ENCODE measurements around the gene NLRP6. TPM values are rescaled to one million over a fixed set of nuclear protein-coding genes. Genes with fewer than 3 reads are reported as not detected.
A peak's percentile ranks its signal among the peaks of the same experiment; 100 is the strongest.
"Not testable (repeated sequence)": the region's sequence is repeated elsewhere in the genome, so short reads cannot be mapped to it uniquely, and the experiment has no call there.

The NLRP6 gene
- polyA plus RNA-seq, 4 donors = 42.2 to 81.5 (median 58.7) TPM

DNA sequence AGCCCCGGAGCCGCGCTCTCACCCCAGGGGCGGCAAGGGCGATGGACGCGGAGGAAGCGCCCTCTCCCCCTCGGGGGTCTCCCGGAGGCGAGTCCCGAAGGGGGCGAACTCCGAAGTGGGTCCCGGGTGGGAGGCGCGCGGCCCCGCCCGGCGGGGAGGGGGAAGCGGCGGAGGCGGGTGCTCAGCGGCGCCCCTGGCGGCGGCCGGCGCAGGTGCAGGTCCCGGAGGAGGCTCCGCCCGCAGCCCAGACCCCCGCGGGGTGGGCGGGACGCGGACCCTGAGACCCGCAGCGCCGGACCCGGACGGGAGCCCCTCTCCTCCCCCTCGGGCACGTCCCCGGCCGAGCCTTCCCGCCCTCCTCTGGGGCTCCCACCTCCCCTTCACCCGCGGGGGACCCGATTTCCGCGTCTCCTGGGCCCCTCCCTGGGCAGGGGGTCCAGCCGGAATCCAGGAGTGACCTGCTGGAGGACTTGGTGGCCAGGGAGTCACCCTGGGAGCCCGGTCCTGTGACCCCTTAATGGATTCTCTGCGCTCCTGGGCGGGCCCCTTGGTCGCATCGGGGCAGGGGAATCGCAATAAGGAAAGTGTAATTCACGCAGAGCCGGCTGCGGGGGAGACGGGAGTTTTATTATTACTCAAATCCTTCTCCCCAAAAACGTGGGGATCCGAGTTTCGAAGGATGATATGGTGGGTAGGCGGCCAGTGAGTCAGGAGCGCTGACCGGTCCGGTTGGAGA lies 33.0 kb downstream of the NLRP6 start:
- 0 to 4% (median 2%) methylated on average over 6 to 10 of the region's 71 CpGs for WGBS, 3 donors
- peaks cover 0 to 45% (median 2%) of the 10 kb centered on the region in 3 donors for H3K4me1 ChIP-seq (ENCODE audit: control insufficient read depth in 3 of 3, insufficient read depth in 2 of 3, low read depth in 1 of 3, low read length in 2 of 3)
- FAIRE-seq = not testable (repeated sequence)

DNA sequence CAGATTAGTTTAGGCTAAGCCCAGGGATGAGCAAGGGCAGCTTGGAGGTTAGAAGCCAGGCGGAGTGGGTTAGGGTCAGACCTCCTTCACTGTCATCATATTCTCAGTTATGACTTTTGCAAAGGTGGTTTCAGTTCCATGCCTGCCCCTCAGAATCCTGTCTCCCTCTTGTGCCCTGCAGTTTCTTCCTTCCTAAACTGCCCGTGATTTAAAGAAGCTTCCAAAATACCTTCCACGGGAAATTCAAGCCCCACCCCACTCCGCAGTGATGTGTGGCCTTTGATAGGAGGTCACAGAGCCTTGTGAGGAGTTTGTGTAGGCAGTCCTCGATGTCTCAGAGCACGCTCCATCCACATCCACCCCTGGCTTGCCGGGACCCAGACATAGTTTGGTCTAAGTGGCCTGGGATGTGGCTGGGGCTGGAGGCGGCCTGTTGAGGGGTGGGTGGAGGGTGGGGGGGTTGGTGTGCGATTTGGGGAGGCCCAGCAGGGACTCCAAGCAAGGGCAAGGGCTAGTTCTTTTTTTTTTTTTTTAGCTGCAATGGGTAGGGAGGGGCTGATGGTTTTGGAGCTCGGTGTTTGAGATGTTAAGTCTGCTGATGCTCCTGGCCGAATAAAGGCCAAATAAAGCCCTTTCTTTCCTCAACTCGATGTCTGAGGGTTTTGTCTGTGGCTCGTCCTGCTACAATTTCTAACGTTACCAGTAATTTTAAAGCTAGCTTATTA lies 34.0 kb downstream of the NLRP6 start:
- Histone ChIP-seq H3K27ac (ENCODE audit: low read depth in 1 of 3, low read length in 2 of 3) (peak overlapping the region in 2 of 3 donors; percentile 69 to 87), H3K4me1 (ENCODE audit: control insufficient read depth in 3 of 3, insufficient read depth in 2 of 3, low read depth in 1 of 3, low read length in 2 of 3) (peaks cover 0 to 55% (median 2%) of the 10 kb centered on the region in 3 donors), H3K4me3 (ENCODE audit: low read depth in 1 of 3, low read length in 3 of 3) (no peak overlapping the region), H3K9me3 (ENCODE audit: control insufficient read depth in 2 of 2, insufficient read depth in 1 of 2, low read depth in 1 of 2, low read length in 1 of 2) (no peaks in the 10 kb centered on the region), H3K27me3 (ENCODE audit: control insufficient read depth in 3 of 3, insufficient read depth in 3 of 3, low read length in 3 of 3) (peaks cover 0 to 9% (median 0%) of the 10 kb centered on the region in 3 donors), H3K36me3 (ENCODE audit: control insufficient read depth in 3 of 3, insufficient read depth in 2 of 3, low read depth in 1 of 3, low read length in 3 of 3) (peaks cover 0 to 5% (median 0%) of the 10 kb centered on the region in 3 donors)
- DNase-seq (no peak), FAIRE-seq (no peak)
- WGBS, 3 donors = 44 to 64% (median 63%) methylated on average over 14 of the region's 14 CpGs

More for the DNA sequence above, 33.0 kb downstream of the NLRP6 start:
- not testable (repeated sequence) for H3K36me3 ChIP-seq (ENCODE audit: control insufficient read depth in 3 of 3, insufficient read depth in 2 of 3, low read depth in 1 of 3, low read length in 3 of 3); H3K9me3 ChIP-seq (ENCODE audit: control insufficient read depth in 2 of 2, insufficient read depth in 1 of 2, low read depth in 1 of 2, low read length in 1 of 2); H3K27me3 ChIP-seq (ENCODE audit: control insufficient read depth in 3 of 3, insufficient read depth in 3 of 3, low read length in 3 of 3); H3K27ac ChIP-seq (ENCODE audit: low read depth in 1 of 3, low read length in 2 of 3); DNase-seq
- H3K4me3 ChIP-seq (ENCODE audit: low read depth in 1 of 3, low read length in 3 of 3) = peak overlapping the region in 1 of 3 donors; percentile 34

DNA sequence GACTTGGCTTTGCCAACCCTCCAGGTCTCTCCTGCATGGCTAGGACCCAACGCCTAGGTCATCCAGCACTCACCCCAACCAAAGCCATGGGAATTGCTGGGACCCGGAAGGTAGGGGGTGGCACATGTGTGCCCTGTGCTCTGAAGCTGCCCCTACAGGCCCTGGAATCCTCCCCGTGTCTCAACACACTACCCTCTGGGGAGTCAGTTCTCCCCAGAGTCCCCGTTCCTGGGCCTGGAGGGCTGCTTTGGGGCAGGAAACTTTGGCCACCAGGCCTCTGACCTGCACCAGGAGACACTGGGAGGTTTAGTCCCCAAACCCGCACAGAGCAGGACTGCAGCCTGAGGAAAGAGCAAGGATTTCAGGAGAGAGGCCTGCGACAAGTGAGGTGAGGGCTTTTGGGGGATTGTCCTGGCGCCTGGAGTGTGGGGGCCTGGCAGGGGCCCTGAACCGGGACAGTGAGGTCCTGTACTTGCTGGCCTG lies 35.1 kb downstream of the NLRP6 start:
- Histone ChIP-seq H3K27me3 (ENCODE audit: control insufficient read depth in 3 of 3, insufficient read depth in 3 of 3, low read length in 3 of 3) (peaks cover 0 to 9% (median 0%) of the 10 kb centered on the region in 3 donors), H3K4me1 (ENCODE audit: control insufficient read depth in 3 of 3, insufficient read depth in 2 of 3, low read depth in 1 of 3, low read length in 2 of 3) (peaks cover 0 to 60% (median 2%) of the 10 kb centered on the region in 3 donors), H3K4me3 (ENCODE audit: low read depth in 1 of 3, low read length in 3 of 3) (peak overlapping the region; percentile 12 to 84 (median 55)), H3K36me3 (ENCODE audit: control insufficient read depth in 3 of 3, insufficient read depth in 2 of 3, low read depth in 1 of 3, low read length in 3 of 3) (peaks cover 0 to 5% (median 0%) of the 10 kb centered on the region in 3 donors), H3K9me3 (ENCODE audit: control insufficient read depth in 2 of 2, insufficient read depth in 1 of 2, low read depth in 1 of 2, low read length in 1 of 2) (no peaks in the 10 kb centered on the region), H3K27ac (ENCODE audit: low read depth in 1 of 3, low read length in 2 of 3) (peak overlapping the region; percentile 81 to 97 (median 95))
- 33 to 53% (median 49%) methylated on average over 8 of the region's 8 CpGs for WGBS, 3 donors
- no peak for DNase-seq
- FAIRE-seq = no peak

DNA sequence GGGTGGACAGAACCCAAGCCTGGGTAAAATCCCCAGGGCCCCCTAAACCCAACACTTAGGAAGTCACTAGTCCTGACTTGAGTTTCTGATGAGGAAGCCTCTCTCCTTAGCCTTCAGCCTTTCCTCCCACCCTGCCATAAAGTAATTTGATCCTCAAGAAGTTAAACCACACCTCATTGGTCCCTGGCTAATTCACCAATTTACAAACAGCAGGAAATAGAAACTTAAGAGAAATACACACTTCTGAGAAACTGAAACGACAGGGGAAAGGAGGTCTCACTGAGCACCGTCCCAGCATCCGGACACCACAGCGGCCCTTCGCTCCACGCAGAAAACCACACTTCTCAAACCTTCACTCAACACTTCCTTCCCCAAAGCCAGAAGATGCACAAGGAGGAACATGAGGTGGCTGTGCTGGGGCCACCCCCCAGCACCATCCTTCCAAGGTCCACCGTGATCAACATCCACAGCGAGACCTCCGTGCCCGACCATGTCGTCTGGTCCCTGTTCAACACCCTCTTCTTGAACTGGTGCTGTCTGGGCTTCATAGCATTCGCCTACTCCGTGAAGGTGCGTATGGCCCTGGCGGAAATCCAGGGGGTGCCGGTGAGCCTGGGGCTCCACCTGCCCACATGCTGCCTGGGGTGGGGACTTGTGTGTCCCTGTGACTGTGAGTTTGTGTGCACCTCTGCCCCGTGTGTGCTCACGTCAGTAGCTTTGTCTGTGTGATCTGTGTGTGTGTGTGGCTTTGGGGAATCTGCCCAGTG lies 35.8 kb downstream of the NLRP6 start, which contains the start of gene IFITM1:
IFITM1 (plus strand) TSS at position 254 of the 767 bp plus-strand sequence; CDS start at position 385, 131 bp downstream.
- peak; percentile 74 to 86 for DNase-seq
- H3K4me3 ChIP-seq (ENCODE audit: low read depth in 1 of 3, low read length in 3 of 3) = peak within 1 kb of the TSS; percentile 67 to 84 (median 75)
- H3K27ac ChIP-seq (ENCODE audit: low read depth in 1 of 3, low read length in 2 of 3) = peak within 1 kb of the TSS; percentile 81 to 97 (median 95)
- H3K27me3 ChIP-seq (ENCODE audit: control insufficient read depth in 3 of 3, insufficient read depth in 3 of 3, low read length in 3 of 3) = peaks cover 0 to 9% (median 0%) of the 10 kb centered on the region in 3 donors
- H3K36me3 ChIP-seq (ENCODE audit: control insufficient read depth in 3 of 3, insufficient read depth in 2 of 3, low read depth in 1 of 3, low read length in 3 of 3) = peaks cover 0 to 5% (median 0%) of the 10 kb centered on the region in 3 donors
- peaks cover 0 to 60% (median 2%) of the 10 kb centered on the region in 3 donors for H3K4me1 ChIP-seq (ENCODE audit: control insufficient read depth in 3 of 3, insufficient read depth in 2 of 3, low read depth in 1 of 3, low read length in 2 of 3)
- no peak for FAIRE-seq
- WGBS, 3 donors = 6 to 7% (median 7%) methylated on average over 16 to 18 of the region's 18 CpGs
- no peaks in the 10 kb centered on the region for H3K9me3 ChIP-seq (ENCODE audit: control insufficient read depth in 2 of 2, insufficient read depth in 1 of 2, low read depth in 1 of 2, low read length in 1 of 2)

DNA sequence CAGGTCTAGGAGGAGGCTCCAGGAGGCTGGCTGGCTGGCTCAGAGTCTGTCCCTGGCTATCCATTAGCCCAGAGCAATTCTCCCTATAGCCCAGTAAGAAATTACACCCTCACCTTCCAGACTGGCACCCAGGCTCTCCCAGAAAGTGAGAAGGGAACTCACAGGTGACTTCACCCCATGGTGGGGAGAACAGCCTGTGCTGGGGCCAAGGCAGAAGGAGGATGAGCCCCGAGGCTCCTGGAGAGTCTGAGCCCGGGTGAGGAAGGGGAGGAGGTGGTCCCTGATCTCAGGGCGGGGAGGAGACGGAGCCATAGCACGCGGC lies 36.3 kb downstream of the NLRP6 start:
- Histone ChIP-seq H3K27ac (ENCODE audit: low read depth in 1 of 3, low read length in 2 of 3) (peak overlapping the region; percentile 65 to 97 (median 95)), H3K4me3 (ENCODE audit: low read depth in 1 of 3, low read length in 3 of 3) (peak overlapping the region; percentile 49 to 84 (median 55)), H3K4me1 (ENCODE audit: control insufficient read depth in 3 of 3, insufficient read depth in 2 of 3, low read depth in 1 of 3, low read length in 2 of 3) (peaks cover 0 to 58% (median 2%) of the 10 kb centered on the region in 3 donors)
- FAIRE-seq; H3K36me3 ChIP-seq (ENCODE audit: control insufficient read depth in 3 of 3, insufficient read depth in 2 of 3, low read depth in 1 of 3, low read length in 3 of 3); DNase-seq; H3K27me3 ChIP-seq (ENCODE audit: control insufficient read depth in 3 of 3, insufficient read depth in 3 of 3, low read length in 3 of 3); H3K9me3 ChIP-seq (ENCODE audit: control insufficient read depth in 2 of 2, insufficient read depth in 1 of 2, low read depth in 1 of 2, low read length in 1 of 2): not testable (repeated sequence)
- 1 to 22% (median 19%) methylated on average over 6 of the region's 6 CpGs for WGBS, 3 donors

DNA sequence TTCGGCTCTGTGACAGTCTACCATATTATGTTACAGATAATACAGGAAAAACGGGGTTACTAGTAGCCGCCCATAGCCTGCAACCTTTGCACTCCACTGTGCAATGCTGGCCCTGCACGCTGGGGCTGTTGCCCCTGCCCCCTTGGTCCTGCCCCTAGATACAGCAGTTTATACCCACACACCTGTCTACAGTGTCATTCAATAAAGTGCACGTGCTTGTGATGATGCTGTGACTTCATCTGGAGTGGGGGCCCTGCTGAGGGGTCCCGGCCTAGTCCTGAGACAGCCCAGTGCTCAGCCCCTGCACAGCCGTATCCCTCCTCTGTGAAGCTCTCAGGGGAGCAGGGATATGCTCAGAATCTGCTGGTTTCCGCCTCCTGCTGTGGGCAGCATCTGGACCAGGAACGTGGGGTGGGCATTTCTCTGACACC lies 36.9 kb downstream of the NLRP6 start:
- FAIRE-seq = no peak
- 9 to 29% (median 24%) methylated on average over 9 of the region's 9 CpGs for WGBS, 3 donors
- DNase-seq = peak; percentile 53 to 85
- peaks cover 0 to 55% (median 2%) of the 10 kb centered on the region in 3 donors for H3K4me1 ChIP-seq (ENCODE audit: control insufficient read depth in 3 of 3, insufficient read depth in 2 of 3, low read depth in 1 of 3, low read length in 2 of 3)
- H3K27ac ChIP-seq (ENCODE audit: low read depth in 1 of 3, low read length in 2 of 3) = peak overlapping the region; percentile 65 to 97 (median 95)
- no peaks in the 10 kb centered on the region for H3K9me3 ChIP-seq (ENCODE audit: control insufficient read depth in 2 of 2, insufficient read depth in 1 of 2, low read depth in 1 of 2, low read length in 1 of 2)
- peaks cover 0 to 8% (median 0%) of the 10 kb centered on the region in 3 donors for H3K36me3 ChIP-seq (ENCODE audit: control insufficient read depth in 3 of 3, insufficient read depth in 2 of 3, low read depth in 1 of 3, low read length in 3 of 3)
- H3K27me3 ChIP-seq (ENCODE audit: control insufficient read depth in 3 of 3, insufficient read depth in 3 of 3, low read length in 3 of 3) = peaks cover 0 to 9% (median 0%) of the 10 kb centered on the region in 3 donors
- H3K4me3 ChIP-seq (ENCODE audit: low read depth in 1 of 3, low read length in 3 of 3) = peak overlapping the region; percentile 67 to 84 (median 75)

DNA sequence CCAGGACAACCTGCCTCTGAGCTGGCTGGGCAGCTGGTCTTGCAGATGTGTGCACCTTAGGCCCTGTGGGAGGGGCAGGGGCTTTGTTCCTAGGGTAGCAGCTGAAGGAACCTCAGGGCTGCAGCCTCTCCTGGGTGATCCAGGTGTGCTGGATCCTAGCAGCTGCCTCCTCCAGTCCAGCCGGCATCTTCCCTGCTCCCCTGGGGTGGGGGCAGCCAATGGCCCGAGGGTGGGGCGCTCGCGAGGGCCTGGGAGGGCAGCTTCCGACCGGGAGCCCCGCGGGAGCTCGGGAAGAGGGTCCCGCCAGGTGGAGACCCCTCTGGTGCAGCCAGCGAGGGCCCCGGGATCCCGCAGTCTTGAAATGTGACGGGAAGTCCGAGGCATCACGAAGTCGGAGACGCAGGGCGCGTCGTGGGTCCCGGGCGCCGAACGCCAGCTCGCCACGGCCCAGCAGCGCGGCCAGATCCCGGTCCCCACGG lies 37.3 kb downstream of the NLRP6 start:
- Histone ChIP-seq H3K4me3 (ENCODE audit: low read depth in 1 of 3, low read length in 3 of 3) (peak overlapping the region; percentile 67 to 84 (median 75)), H3K27ac (ENCODE audit: low read depth in 1 of 3, low read length in 2 of 3) (peak overlapping the region; percentile 83 to 97 (median 95)), H3K27me3 (ENCODE audit: control insufficient read depth in 3 of 3, insufficient read depth in 3 of 3, low read length in 3 of 3) (peaks cover 0 to 9% (median 0%) of the 10 kb centered on the region in 3 donors), H3K9me3 (ENCODE audit: control insufficient read depth in 2 of 2, insufficient read depth in 1 of 2, low read depth in 1 of 2, low read length in 1 of 2) (no peaks in the 10 kb centered on the region), H3K36me3 (ENCODE audit: control insufficient read depth in 3 of 3, insufficient read depth in 2 of 3, low read depth in 1 of 3, low read length in 3 of 3) (peaks cover 0 to 8% (median 0%) of the 10 kb centered on the region in 3 donors), H3K4me1 (ENCODE audit: control insufficient read depth in 3 of 3, insufficient read depth in 2 of 3, low read depth in 1 of 3, low read length in 2 of 3) (peaks cover 0 to 55% (median 2%) of the 10 kb centered on the region in 3 donors)
- FAIRE-seq = no peak
- 11 to 25% (median 12%) methylated on average over 15 to 32 of the region's 32 CpGs for WGBS, 3 donors
- DNase-seq = no peak

Data from small intestine (tissue), 7 donors.